Measurements from ENCODE around the gene SCGB3A1.

The SCGB3A1 gene

GRCh38 chr5:180583738-180584137 lies 7.6 kb downstream of the SCGB3A1 start:
- DNase-seq, result no peak

- no peak for DNase-seq
These were observed 10.6 kb downstream of the SCGB3A1 start for GRCh38 chr5:180580681-180581080.

- DNase-seq, result no peak
These were observed 15.7 kb downstream of the SCGB3A1 start for GRCh38 chr5:180575571-180575970.

- no peak for DNase-seq
These were observed 22.4 kb downstream of the SCGB3A1 start for GRCh38 chr5:180568914-180569313.

- DNase-seq, result no peak
These were observed 27.3 kb downstream of the SCGB3A1 start for GRCh38 chr5:180563994-180564393.

GRCh38 chr5:180558232-180558631 lies 33.1 kb downstream of the SCGB3A1 start:
- no peak for DNase-seq

- no peak for DNase-seq
These were observed 34.0 kb downstream of the SCGB3A1 start for GRCh38 chr5:180557217-180557809.

GRCh38 chr5:180555168-180555921 lies 36.0 kb downstream of the SCGB3A1 start:
- no peak for DNase-seq

GRCh38 chr5:180553530-180553929 lies 37.8 kb downstream of the SCGB3A1 start:
- no peak for DNase-seq

- no peak for DNase-seq
These were observed 42.7 kb downstream of the SCGB3A1 start for GRCh38 chr5:180548563-180548962.

- no peak for DNase-seq
These were observed 46.1 kb downstream of the SCGB3A1 start for GRCh38 chr5:180545248-180545647.

- no peak for DNase-seq
These were observed 49.6 kb downstream of the SCGB3A1 start for GRCh38 chr5:180541710-180542109.

All from stimulated activated CD4-positive, alpha-beta T cell treated with anti-CD3 and anti-CD28 coated beads, Interleukin-4, amount 100 ng/mL, for 4 hours (primary cell).